Thoracic aorta (tissue), 2 donors: ENCODE data around the gene LITAF. TPM values are rescaled to one million over a fixed set of nuclear protein-coding genes. Genes with fewer than 3 reads are reported as not detected.

ENCODE experiments used
- ATAC-seq: fragments of 150-250 bp; one replicate; pipeline ENCODE4 v1.8.0; 2017; ENCODE audit warnings: low read depth; ENCODE audit not compliant: insufficient number of reproducible peaks, low FRiP score
- DNase-seq: peaks from one replicate; pipeline ENCODE4 v3.0.0-alpha.2; 2020; ENCODE audit warnings: low spot score
- H3K27ac ChIP-seq, 2 donors: fragments of 200-600 bp; sonication (generic); 1 replicate in 1 of 2; 2 replicates in 1 of 2; pipeline ENCODE4 v1.5.1; 2016; ENCODE audit warnings: mild to moderate bottlenecking in 2 of 2, moderate library complexity in 2 of 2
- H3K27me3 ChIP-seq: fragments of 200-600 bp; sonication (generic); replicated peaks from 2 replicates; pipeline ENCODE4 v1.6.0; 2016; ENCODE audit warnings: mild to moderate bottlenecking; ENCODE audit not compliant: insufficient read depth
- H3K36me3 ChIP-seq: fragments of 200-600 bp; sonication (generic); one replicate; pipeline ENCODE4 v1.5.1; 2016
- H3K4me1 ChIP-seq, 2 donors: fragments of 200-600 bp; sonication (generic); 1 replicate in 1 of 2; 2 replicates in 1 of 2; pipeline versions ENCODE4 v1.5.1 to v1.6.0; 2016; ENCODE audit warnings: low read depth in 2 of 2, mild to moderate bottlenecking in 1 of 2; ENCODE audit not compliant: control insufficient read depth in 1 of 2
- H3K4me3 ChIP-seq: fragments of 200-600 bp; sonication (generic); 2 replicates; pipeline ENCODE4 v1.5.1; 2016; ENCODE audit warnings: mild to moderate bottlenecking
- H3K9me3 ChIP-seq: fragments of 200-600 bp; sonication (generic); 2 replicates; pipeline ENCODE4 v1.5.1; 2016
- total RNA-seq, 2 donors: library from RNA; depleted of rRNA; stranded (reverse); fragments of >200 nt; gene quantifications; one replicate each; pipeline versions ENCODE4 v1.1.0 to v1.2.3, GENCODE V29; 2016
- TF ChIP-seq, protein P1 (sequence below): fragments of 200-600 bp; sonication (generic); IDR thresholded peaks from one replicate; pipeline ENCODE4 v1.5.1; 2019; ENCODE audit warnings: antibody characterized with exemption

LITAF gene
- total RNA-seq, 2 donors from 2014 or later: 124 to 146 TPM

DNA sequence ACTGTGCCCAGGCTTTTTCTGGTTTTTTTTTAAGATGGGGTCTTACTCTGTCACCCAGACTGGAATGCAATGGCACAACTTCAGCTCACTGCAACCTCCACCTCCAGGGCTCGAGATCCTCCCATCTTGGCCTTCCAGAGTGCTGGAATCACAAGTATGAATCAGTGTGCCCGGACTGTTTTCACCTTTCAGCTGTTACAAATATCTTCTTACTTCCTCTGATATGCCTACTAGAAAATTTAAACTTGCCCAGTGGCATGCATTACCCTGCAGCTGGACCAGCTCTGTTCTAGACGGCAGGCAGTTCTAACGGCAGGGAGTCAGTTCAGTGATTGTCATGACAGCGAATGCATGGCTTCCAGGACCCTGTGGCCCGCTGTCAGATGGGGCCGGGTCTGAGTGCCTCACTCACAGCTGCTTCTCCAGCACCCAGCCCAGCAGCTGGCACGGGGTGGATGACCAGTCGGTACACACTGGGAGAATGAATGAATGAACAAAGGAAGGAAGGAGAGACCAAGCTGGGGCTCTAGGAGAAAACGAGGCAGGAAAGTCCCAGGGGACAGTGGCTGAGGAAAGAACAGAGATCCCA, 28.0 kb upstream of the LITAF start:
- Histone ChIP-seq H3K4me3 (no peak overlapping the region), H3K9me3 (no peaks in the 10 kb centered on the region), H3K27ac (peak overlapping the region in 1 of 2 donors; percentile 10), H3K27me3 (no peaks in the 10 kb centered on the region), H3K4me1 (peaks cover 3 to 7% of the 10 kb centered on the region in 2 donors), H3K36me3 (no peaks in the 10 kb centered on the region)
- DNase-seq (no peak), ATAC-seq (no peak)
- TF ChIP-seq, protein P1, sequence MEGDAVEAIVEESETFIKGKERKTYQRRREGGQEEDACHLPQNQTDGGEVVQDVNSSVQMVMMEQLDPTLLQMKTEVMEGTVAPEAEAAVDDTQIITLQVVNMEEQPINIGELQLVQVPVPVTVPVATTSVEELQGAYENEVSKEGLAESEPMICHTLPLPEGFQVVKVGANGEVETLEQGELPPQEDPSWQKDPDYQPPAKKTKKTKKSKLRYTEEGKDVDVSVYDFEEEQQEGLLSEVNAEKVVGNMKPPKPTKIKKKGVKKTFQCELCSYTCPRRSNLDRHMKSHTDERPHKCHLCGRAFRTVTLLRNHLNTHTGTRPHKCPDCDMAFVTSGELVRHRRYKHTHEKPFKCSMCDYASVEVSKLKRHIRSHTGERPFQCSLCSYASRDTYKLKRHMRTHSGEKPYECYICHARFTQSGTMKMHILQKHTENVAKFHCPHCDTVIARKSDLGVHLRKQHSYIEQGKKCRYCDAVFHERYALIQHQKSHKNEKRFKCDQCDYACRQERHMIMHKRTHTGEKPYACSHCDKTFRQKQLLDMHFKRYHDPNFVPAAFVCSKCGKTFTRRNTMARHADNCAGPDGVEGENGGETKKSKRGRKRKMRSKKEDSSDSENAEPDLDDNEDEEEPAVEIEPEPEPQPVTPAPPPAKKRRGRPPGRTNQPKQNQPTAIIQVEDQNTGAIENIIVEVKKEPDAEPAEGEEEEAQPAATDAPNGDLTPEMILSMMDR: no peak

DNA sequence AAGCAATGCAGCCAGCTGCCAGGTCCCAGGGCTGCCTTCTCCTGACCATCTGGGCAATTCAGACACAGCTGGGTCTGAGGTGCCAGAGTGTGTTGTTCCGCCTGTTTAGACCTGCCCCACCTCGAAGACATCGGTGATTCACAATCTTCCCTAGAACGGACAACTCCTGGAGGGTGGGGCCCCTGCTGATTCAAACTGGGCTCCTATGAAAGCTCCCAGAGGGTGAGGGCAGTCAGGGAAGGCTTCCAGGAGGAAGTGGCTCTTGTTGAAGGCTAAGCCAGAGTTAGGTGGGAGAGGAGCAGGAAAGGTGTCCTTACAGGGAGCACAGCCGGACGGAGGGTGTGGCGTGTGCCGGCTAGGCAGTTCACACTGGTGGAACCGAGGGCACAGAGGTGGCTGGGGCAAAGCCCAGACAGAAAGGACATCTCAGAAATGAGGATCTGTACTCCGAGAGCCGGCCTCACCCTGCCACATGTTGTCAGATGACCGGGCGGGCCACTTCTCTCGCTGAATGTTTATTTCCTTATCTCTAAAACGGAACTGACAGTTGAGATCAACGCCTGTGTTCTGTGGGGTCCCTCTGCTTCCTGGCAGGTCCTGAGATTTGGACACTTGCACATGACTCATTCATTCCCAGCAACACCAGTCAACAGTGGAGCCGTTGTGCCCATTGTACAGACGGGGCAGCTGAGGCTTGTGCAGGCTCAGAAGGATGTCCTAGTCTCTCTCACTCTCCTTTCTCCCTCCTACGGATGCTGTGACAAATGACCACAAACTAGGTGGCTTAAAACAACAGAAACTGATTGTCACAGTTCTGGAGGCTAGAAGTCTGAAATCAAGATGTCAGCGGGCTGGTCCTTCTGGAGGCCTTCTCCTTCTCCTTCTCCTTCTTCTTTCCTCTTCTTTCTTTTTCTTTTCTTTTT, 26.9 kb upstream of the LITAF start:
- TF ChIP-seq, protein P1: no peak
- ATAC-seq (no peak), DNase-seq (no peak)
- Histone ChIP-seq H3K27ac (no peak overlapping the region), H3K9me3 (no peaks in the 10 kb centered on the region), H3K36me3 (no peaks in the 10 kb centered on the region), H3K4me3 (no peak overlapping the region), H3K4me1 (peaks cover 3 to 7% of the 10 kb centered on the region in 2 donors), H3K27me3 (no peaks in the 10 kb centered on the region)

DNA sequence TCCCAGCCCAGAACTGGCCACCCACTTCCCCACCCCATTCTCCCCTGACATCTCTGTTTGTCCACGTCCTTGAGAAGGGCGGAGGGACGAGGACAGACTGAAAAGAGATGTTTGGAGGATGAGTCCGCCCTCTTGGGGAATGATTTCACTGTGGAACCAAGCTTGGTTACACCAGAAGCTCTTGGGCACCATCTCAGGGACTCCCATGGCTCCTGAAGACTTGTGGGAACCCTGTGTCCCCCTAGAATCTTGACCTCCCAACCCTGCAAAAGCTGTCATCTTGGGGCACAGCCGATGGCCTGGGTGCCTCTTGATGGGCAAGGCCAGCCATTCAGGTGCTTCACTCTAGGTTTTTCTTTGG, 25.9 kb upstream of the LITAF start:
- DNase-seq (no peak), ATAC-seq (no peak)
- H3K27me3 ChIP-seq: no peaks in the 10 kb centered on the region
- no peak overlapping the region for H3K27ac ChIP-seq
- no peak overlapping the region for H3K4me3 ChIP-seq
- TF ChIP-seq, protein P1: no peak
- H3K4me1 ChIP-seq: peaks cover 3 to 7% of the 10 kb centered on the region in 2 donors
- H3K9me3 ChIP-seq: no peaks in the 10 kb centered on the region
- no peaks in the 10 kb centered on the region for H3K36me3 ChIP-seq

DNA sequence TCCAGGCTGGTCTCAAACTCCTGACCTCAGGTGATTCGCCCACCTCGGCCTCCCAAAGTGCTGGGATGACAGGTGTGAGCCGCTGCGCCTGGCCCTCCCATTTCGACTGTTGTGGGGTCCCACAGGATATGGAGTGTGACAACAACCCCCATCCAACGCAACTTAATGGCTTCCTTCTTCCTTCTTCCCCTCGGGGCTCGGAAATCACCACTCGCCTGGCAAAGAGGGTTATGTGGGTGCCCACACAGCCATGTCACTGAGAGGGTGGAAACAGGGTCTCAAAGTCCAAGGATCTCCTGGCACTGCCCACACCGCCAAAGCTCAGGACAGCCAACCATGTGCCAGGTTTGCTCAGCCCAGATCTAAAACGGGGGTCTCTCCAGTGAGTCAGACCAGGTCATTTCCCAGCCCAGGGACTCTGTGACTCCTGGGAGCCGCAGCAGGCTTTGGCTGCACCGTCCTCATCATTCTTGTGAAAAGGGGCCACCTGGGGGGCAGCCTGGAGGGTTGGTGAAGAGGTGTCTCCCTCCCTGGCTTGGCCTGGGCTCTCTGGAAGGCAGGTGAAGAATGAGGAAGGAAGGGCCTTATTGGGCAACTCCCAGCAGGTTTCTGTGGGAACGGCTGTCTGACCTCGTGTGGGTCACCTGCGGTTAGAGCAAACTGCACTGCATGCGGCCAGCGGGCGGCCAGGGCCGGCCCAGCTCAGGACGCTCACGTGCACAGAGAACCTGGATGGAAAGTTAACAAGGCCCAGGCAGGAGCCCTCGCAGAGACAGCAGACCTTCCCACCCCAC, 25.3 kb upstream of the LITAF start:
- no peak for ATAC-seq
- Histone ChIP-seq H3K36me3 (no peaks in the 10 kb centered on the region), H3K9me3 (no peaks in the 10 kb centered on the region), H3K4me1 (peaks cover 3 to 7% of the 10 kb centered on the region in 2 donors), H3K27ac (no peak overlapping the region), H3K27me3 (no peaks in the 10 kb centered on the region), H3K4me3 (no peak overlapping the region)
- TF ChIP-seq, protein P1: no peak
- DNase-seq: no peak

DNA sequence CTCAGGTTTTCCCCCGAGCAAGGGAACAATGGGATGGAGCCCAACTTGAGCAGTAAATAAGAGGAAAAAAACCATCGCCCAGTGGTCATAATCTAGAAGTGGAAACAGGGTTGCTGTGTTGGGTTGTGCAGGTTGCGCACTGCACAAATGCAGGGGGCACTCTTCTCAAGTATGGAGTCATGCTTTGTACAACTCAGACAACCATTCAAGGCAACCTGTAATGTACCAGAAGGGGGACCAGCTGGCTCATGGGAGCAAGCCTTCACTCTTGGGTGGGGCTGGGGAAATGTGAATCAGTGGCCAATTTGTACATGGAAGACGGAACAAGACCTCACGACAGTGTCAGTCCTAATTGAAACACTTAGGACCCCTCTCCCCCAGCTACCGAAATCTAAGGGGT, 23.9 kb upstream of the LITAF start:
- H3K9me3 ChIP-seq: no peaks in the 10 kb centered on the region
- no peak for ATAC-seq
- peaks cover 3 to 7% of the 10 kb centered on the region in 2 donors for H3K4me1 ChIP-seq
- H3K36me3 ChIP-seq: no peaks in the 10 kb centered on the region
- H3K4me3 ChIP-seq: no peak overlapping the region
- TF ChIP-seq, protein P1: no peak
- DNase-seq: no peak
- no peak overlapping the region for H3K27ac ChIP-seq
- no peaks in the 10 kb centered on the region for H3K27me3 ChIP-seq
